GM19467 (cell line): ENCODE measurements around the gene PMM1.
A peak's percentile ranks its signal among the peaks of the same experiment; 100 is the strongest.
"Not testable (repeated sequence)": the region's sequence is repeated elsewhere in the genome, so short reads cannot be mapped to it uniquely, and the experiment has no call there.

Experiments used
- ATAC-seq: cut with Tn5 transposase; IDR thresholded peaks from one replicate; pipeline ENCODE4 v1.9.1; 2021; ENCODE audit warnings: mild to moderate bottlenecking, moderate library complexity; ENCODE audit not compliant: unreplicated experiment

Gene PMM1

GRCh38 chr22:41564563-41564962, 25.1 kb downstream of the PMM1 start:
- no peak for ATAC-seq

- ATAC-seq: no peak
These were observed 26.5 kb downstream of the PMM1 start for GRCh38 chr22:41563051-41563711.

GRCh38 chr22:41562461-41562860, 27.2 kb downstream of the PMM1 start:
- no peak for ATAC-seq

- no peak for ATAC-seq
These were observed 27.9 kb downstream of the PMM1 start for GRCh38 chr22:41561788-41562187.

GRCh38 chr22:41561335-41561734, 28.3 kb downstream of the PMM1 start:
- ATAC-seq: no peak

GRCh38 chr22:41560095-41560471, 29.6 kb downstream of the PMM1 start:
- no peak for ATAC-seq

- ATAC-seq: not testable (repeated sequence)
These were observed 31.4 kb downstream of the PMM1 start for GRCh38 chr22:41558241-41558630.

- no peak for ATAC-seq
These were observed 32.0 kb downstream of the PMM1 start for GRCh38 chr22:41557401-41558240.

- ATAC-seq: no peak
These were observed 33.1 kb downstream of the PMM1 start for GRCh38 chr22:41556561-41556960.

- ATAC-seq: no peak
These were observed 34.2 kb downstream of the PMM1 start for GRCh38 chr22:41555325-41555982.

- no peak for ATAC-seq
These were observed 37.6 kb downstream of the PMM1 start for GRCh38 chr22:41551877-41552582.

GRCh38 chr22:41550952-41551491, 38.6 kb downstream of the PMM1 start:
- ATAC-seq: no peak

- no peak for ATAC-seq
These were observed 40.8 kb downstream of the PMM1 start for GRCh38 chr22:41548830-41549211.

- ATAC-seq: no peak
These were observed 44.8 kb downstream of the PMM1 start for GRCh38 chr22:41544671-41545476.

GRCh38 chr22:41543854-41544670, 45.6 kb downstream of the PMM1 start, which contains the start of gene POLR3H:
POLR3H (minus strand) TSS chr22:41544470; CDS start chr22:41544101, 369 bp downstream.
- ATAC-seq: peak; percentile 84

- no peak for ATAC-seq
These were observed 47.4 kb downstream of the PMM1 start for GRCh38 chr22:41542224-41542623.

- ATAC-seq: no peak
These were observed 48.2 kb downstream of the PMM1 start for GRCh38 chr22:41541484-41541883.

- ATAC-seq: no peak
These were observed 49.3 kb downstream of the PMM1 start for GRCh38 chr22:41540365-41540764.

- no peak for ATAC-seq
These were observed 49.7 kb downstream of the PMM1 start for GRCh38 chr22:41540006-41540315.
